H1 (cell line): ENCODE data around the gene RARA. TPM values are rescaled to one million over a fixed set of nuclear protein-coding genes. Genes with fewer than 3 reads are reported as not detected.

Source experiments
- CTCF ChIA-PET: fragments of 300-600 bp; sonication (Branson Sonifier 250); formaldehyde crosslinking; loops from one replicate; lab custom pipeline; 2021; ENCODE audit not compliant: partially characterized antibody; lab: Charles Lee
- POLR2A ChIA-PET: fragments of 300-600 bp; sonication (Branson Sonifier 250); formaldehyde crosslinking; loops from one replicate; lab custom pipeline; 2021; ENCODE audit warnings: inconsistent platforms; ENCODE audit not compliant: partially characterized antibody; lab: Charles Lee
- DNase-seq, 2 experiments: peaks; one replicate each; pipeline versions ENCODE4 v3.0.0 to v3.0.0-alpha.2; 2010 to 2022; ENCODE audit warnings: low spot score in 2 of 2, low read depth in 1 of 2, mixed read lengths in 1 of 2
- FAIRE-seq: peaks from 2 replicates; lab custom pipeline; 2011; peaks lifted over from hg19 to GRCh38; lab: Jason Lieb, UNC
- H2AFZ ChIP-seq: 2 replicates; pipeline ENCODE4 v1.8.1; 2012; ENCODE audit warnings: low read length, inconsistent platforms
- H2AK5ac ChIP-seq: 2 replicates; pipeline ENCODE4 v1.6.1; 2013; ENCODE audit warnings: low read depth, low read length
- H2BK120ac ChIP-seq: replicated peaks from 2 replicates; pipeline ENCODE3; 2013; ENCODE audit warnings: low read depth, low read length, inconsistent platforms
- H2BK12ac ChIP-seq: 2 replicates; pipeline ENCODE4 v1.6.1; 2013; ENCODE audit warnings: low read depth, low read length
- H2BK15ac ChIP-seq: 2 replicates; pipeline ENCODE4 v1.6.1; 2013; ENCODE audit warnings: low read length
- H2BK20ac ChIP-seq: 2 replicates; pipeline ENCODE4 v1.6.1; 2013; ENCODE audit warnings: low read length
- H2BK5ac ChIP-seq: 2 replicates; pipeline ENCODE4 v1.6.1; 2013; ENCODE audit warnings: low read depth, low read length
- H3K14ac ChIP-seq: 2 replicates; pipeline ENCODE4 v1.6.1; 2013; ENCODE audit warnings: inconsistent platforms; ENCODE audit not compliant: insufficient read length
- H3K18ac ChIP-seq: 2 replicates; pipeline ENCODE4 v1.6.1; 2013; ENCODE audit warnings: low read length; ENCODE audit errors: extremely low read depth
- H3K23ac ChIP-seq: 2 replicates; pipeline ENCODE4 v1.6.1; 2013; ENCODE audit warnings: inconsistent platforms; ENCODE audit not compliant: insufficient read length
- H3K23me2 ChIP-seq: 2 replicates; pipeline ENCODE4 v1.6.1; 2013; ENCODE audit warnings: low read depth, low read length
- H3K27ac ChIP-seq: 2 replicates; pipeline ENCODE4 v1.6.1; 2011; ENCODE audit warnings: low read depth, low read length, inconsistent platforms
- H3K27me3 ChIP-seq, 4 experiments: replicated peaks in 1 of 4; 1 replicate in 1 of 4; 2 replicates in 3 of 4; pipeline versions ENCODE4 v1.6.1 to v1.8.1; 2011 to 2013; ENCODE audit warnings: low read length in 3 of 4, mild to moderate bottlenecking in 3 of 4, inconsistent platforms in 2 of 4, mixed read lengths in 2 of 4, moderate library complexity in 1 of 4; ENCODE audit not compliant: control insufficient read depth in 3 of 4, insufficient read depth in 3 of 4; ENCODE audit errors: extremely low read depth in 1 of 4
- H3K36me3 ChIP-seq, 4 experiments: 2 replicates each; pipeline versions ENCODE4 v1.6.1 to v1.8.1; 2011 to 2013; ENCODE audit warnings: mild to moderate bottlenecking in 4 of 4, low read length in 3 of 4, moderate library complexity in 2 of 4, control low read depth in 1 of 4, inconsistent platforms in 1 of 4; ENCODE audit not compliant: insufficient read depth in 4 of 4, control insufficient read depth in 2 of 4
- H3K4ac ChIP-seq: replicated peaks from 2 replicates; pipeline ENCODE3; 2013; ENCODE audit warnings: low read length, low read depth, mixed read lengths, inconsistent platforms; ENCODE audit not compliant: insufficient read length
- H3K4me1 ChIP-seq, 4 experiments: replicated peaks in 1 of 4; 1 replicate in 1 of 4; 2 replicates in 3 of 4; pipeline versions ENCODE4 v1.6.1 to v1.8.1; 2011 to 2013; ENCODE audit warnings: low read length in 3 of 4, inconsistent platforms in 2 of 4, mixed read lengths in 1 of 4; ENCODE audit not compliant: insufficient read depth in 4 of 4, control insufficient read depth in 3 of 4
- H3K4me2 ChIP-seq, 2 experiments: 2 replicates each; pipeline versions ENCODE4 v1.6.1 to v1.8.1; 2011 to 2013; ENCODE audit warnings: low read depth in 2 of 2, low read length in 2 of 2, control low read depth in 1 of 2, inconsistent platforms in 1 of 2, mild to moderate bottlenecking in 1 of 2; ENCODE audit not compliant: insufficient read depth in 1 of 2
- H3K4me3 ChIP-seq, 4 experiments: fragments of 200-600, 300-600 bp in 1 of 4; sonication (generic), shearing (Covaris generic), sonication (Bioruptor Twin) in 1 of 4; 2 replicates each; pipeline versions ENCODE4 v1.5.1 to v1.8.1; 2011 to 2016; ENCODE audit warnings: low read length in 4 of 4, low read depth in 3 of 4, control low read depth in 2 of 4, inconsistent platforms in 2 of 4, mild to moderate bottlenecking in 2 of 4, mixed read lengths in 1 of 4, moderate library complexity in 1 of 4; ENCODE audit not compliant: insufficient read depth in 2 of 4; ENCODE audit errors: extremely low read depth in 1 of 4
- H3K56ac ChIP-seq: replicated peaks from 2 replicates; pipeline ENCODE3; 2013; ENCODE audit warnings: low read depth, mild to moderate bottlenecking, mixed read lengths, low read length, inconsistent platforms; ENCODE audit not compliant: insufficient read length
- H3K79me1 ChIP-seq: 2 replicates; pipeline ENCODE4 v1.6.1; 2013; ENCODE audit warnings: low read depth, low read length, control low read depth
- H3K79me2 ChIP-seq, 2 experiments: 2 replicates each; pipeline versions ENCODE4 v1.6.1 to v1.8.1; 2012 to 2013; ENCODE audit warnings: low read length in 2 of 2, mild to moderate bottlenecking in 2 of 2, inconsistent platforms in 1 of 2; ENCODE audit not compliant: insufficient read depth in 2 of 2, control insufficient read depth in 1 of 2
- H3K9ac ChIP-seq, 4 experiments: replicated peaks in 1 of 4; 1 replicate in 1 of 4; 2 replicates in 3 of 4; pipeline versions ENCODE4 v1.6.1 to v1.8.1; 2011 to 2013; ENCODE audit warnings: low read depth in 3 of 4, low read length in 3 of 4, control low read depth in 2 of 4, mild to moderate bottlenecking in 2 of 4, moderate library complexity in 2 of 4, inconsistent platforms in 1 of 4; ENCODE audit errors: extremely low read depth in 1 of 4
- H3K9me3 ChIP-seq, 2 experiments: 2 replicates each; pipeline versions ENCODE4 v1.6.1 to v1.8.1; 2012 to 2013; ENCODE audit warnings: mild to moderate bottlenecking in 2 of 2, moderate library complexity in 2 of 2, control low read depth in 1 of 2, inconsistent platforms in 1 of 2, low read depth in 1 of 2, low read length in 1 of 2, mixed read lengths in 1 of 2; ENCODE audit not compliant: insufficient read depth in 2 of 2
- H4K20me1 ChIP-seq, 2 experiments: replicated peaks in 1 of 2; 2 replicates each; pipeline versions ENCODE3 to v1.8.1; 2011 to 2013; ENCODE audit warnings: inconsistent platforms in 2 of 2, low read length in 2 of 2, mild to moderate bottlenecking in 1 of 2; ENCODE audit not compliant: insufficient read depth in 2 of 2, control insufficient read depth in 1 of 2
- H4K5ac ChIP-seq: 2 replicates; pipeline ENCODE4 v1.6.1; 2013; ENCODE audit warnings: low read length, low read depth, mixed read lengths, inconsistent platforms; ENCODE audit not compliant: insufficient read length
- H4K8ac ChIP-seq: 2 replicates; pipeline ENCODE4 v1.8.0; 2013; ENCODE audit warnings: mild to moderate bottlenecking, moderate library complexity, low read length, inconsistent platforms; ENCODE audit not compliant: insufficient read depth; ENCODE audit errors: extremely low read depth
- H4K91ac ChIP-seq: replicated peaks from 2 replicates; pipeline ENCODE3; 2013; ENCODE audit warnings: low read length, mixed read lengths, inconsistent platforms; ENCODE audit not compliant: insufficient read length
- CREB1 ChIP-seq: IDR thresholded peaks from 2 replicates; pipeline ENCODE4 v1.6.1; 2012; ENCODE audit warnings: inconsistent platforms
- CTBP2 ChIP-seq: IDR thresholded peaks from 2 replicates; pipeline ENCODE4 v1.7.0; 2011; ENCODE audit warnings: borderline replicate concordance, mild to moderate bottlenecking, moderate library complexity, mixed read lengths, low read length; ENCODE audit not compliant: insufficient read depth, insufficient read length
- HDAC2 ChIP-seq, 2 experiments: fragments of 300-600 bp in 1 of 2; sonication (generic) in 1 of 2; IDR thresholded peaks; 2 replicates each; pipeline ENCODE4 v1.6.1; 2011 to 2012; ENCODE audit warnings: low read depth in 2 of 2, low read length in 2 of 2, mild to moderate bottlenecking in 2 of 2, moderate library complexity in 2 of 2, borderline replicate concordance in 1 of 2, inconsistent platforms in 1 of 2
- JUN ChIP-seq: IDR thresholded peaks from 2 replicates; pipeline ENCODE4 v1.6.1; 2011; ENCODE audit warnings: low read depth, mild to moderate bottlenecking, improper control_type of control experiment, low read length
- NANOG ChIP-seq: IDR thresholded peaks from 2 replicates; pipeline ENCODE4 v1.6.1; 2011; ENCODE audit warnings: low read length, low read depth, mild to moderate bottlenecking, inconsistent platforms; ENCODE audit not compliant: insufficient read depth, poor library complexity, severe bottlenecking
- NRF1 ChIP-seq: IDR thresholded peaks from 2 replicates; pipeline ENCODE4 v1.6.1; 2011; ENCODE audit warnings: mild to moderate bottlenecking, low read depth, low read length, improper control_type of control experiment
- RBBP5 ChIP-seq: IDR thresholded peaks from 2 replicates; pipeline ENCODE4 v1.7.1; 2012; ENCODE audit warnings: low read depth, mild to moderate bottlenecking, inconsistent platforms, low read length, moderate library complexity, borderline replicate concordance
- SIN3A ChIP-seq, 2 experiments: IDR thresholded peaks in 1 of 2; conservative IDR thresholded peaks in 1 of 2; 2 replicates each; pipeline ENCODE4 v1.6.1; 2011 to 2012; ENCODE audit warnings: low read length in 2 of 2, improper control_type of control experiment in 1 of 2, low read depth in 1 of 2, mild to moderate bottlenecking in 1 of 2
- SP2 ChIP-seq: IDR thresholded peaks from 2 replicates; pipeline ENCODE4 v1.6.1; 2012; ENCODE audit warnings: mild to moderate bottlenecking, low read length, inconsistent platforms
- SUZ12 ChIP-seq: fragments of 200-600 bp; sonication (generic); IDR thresholded peaks from 2 replicates; pipeline ENCODE4 v1.6.1; 2012; ENCODE audit warnings: mild to moderate bottlenecking, inconsistent platforms, low read length, moderate library complexity, mixed read lengths
- TBP ChIP-seq: IDR thresholded peaks from 2 replicates; pipeline ENCODE4 v1.6.1; 2011; ENCODE audit warnings: low read depth, low read length, improper control_type of control experiment
- TCF12 ChIP-seq: IDR thresholded peaks from 2 replicates; pipeline ENCODE4 v1.6.1; 2011; ENCODE audit warnings: low read depth, mild to moderate bottlenecking, low read length
- WGBS, 2 experiments: shearing (Covaris generic) in 1 of 2; methylation state at CpG; one replicate each; pipeline versions ENCODE4 v1.1.6 to v1.1.7; 2013 to 2015; ENCODE audit warnings: low lambda C conversion rate in 2 of 2, mixed read lengths in 2 of 2, inconsistent platforms in 1 of 2, low coverage in 1 of 2, missing lambda C conversion rate in 1 of 2; ENCODE audit not compliant: insufficient replicate concordance in 2 of 2, insufficient coverage in 1 of 2, insufficient read length in 1 of 2; ENCODE audit errors: extremely low coverage in 1 of 2, missing lambda C conversion rate in 1 of 2; 5-methylcytosine and 5-hydroxymethylcytosine counted together
- polyA plus RNA-seq, 7 experiments: library from polyadenylated mRNA; depleted of rRNA in 3 of 7; stranded (reverse) in 5 of 7; unstranded in 2 of 7; fragments of >200 nt in 5 of 7; fragments of 200-250 nt in 2 of 7; gene quantifications; 1 replicate in 5 of 7; 2 replicates in 1 of 7; 4 replicates in 1 of 7; pipeline versions ENCODE4 v1.2.1 to v1.2.3, GENCODE V29; 2011 to 2013; ENCODE audit warnings: missing spikeins in 2 of 7, mixed read lengths in 2 of 7
- total RNA-seq: library from RNA; stranded (reverse); fragmentation: NEBNext Ultra II Directional; extraction: Animal tissue kit (Norgen Biotek cat#: 25700); gene quantifications from 2 replicates; pipeline ENCODE4 v1.2.1, GENCODE V29; 2021
- TF ChIP-seq, protein P1 (sequence below): IDR thresholded peaks from 2 replicates; pipeline ENCODE4 v1.6.1; 2011; ENCODE audit warnings: low read length, improper control_type of control experiment

The RARA gene
- total and polyA plus RNA-seq, 2 of the 8 experiments (the other 6 are each of a cell fraction or from before 2014, with no cell fraction given) = 4.4 to 16.5 TPM

DNA sequence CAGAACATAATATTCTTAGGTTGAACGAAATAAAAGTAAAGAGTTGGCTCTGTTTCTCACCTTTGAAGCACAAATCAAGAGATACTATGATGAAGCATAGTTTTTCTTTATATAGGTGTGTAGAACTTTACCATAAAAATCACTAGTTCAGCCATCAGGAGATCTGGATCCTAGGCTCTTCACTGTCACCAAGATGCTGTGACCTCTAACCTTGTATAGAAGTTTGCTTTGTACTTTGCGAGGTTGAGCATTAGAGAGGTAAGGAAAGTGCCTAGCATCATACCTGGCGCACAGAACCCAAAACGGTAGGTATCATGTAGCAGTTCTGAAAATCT is 21.9 kb upstream of the RARA start:
- Histone ChIP-seq H4K5ac (no peak overlapping the region), H2BK5ac (no peak overlapping the region), H4K20me1 (peaks cover 3 to 8% of the 10 kb centered on the region in 2 experiments), H2AFZ (peak overlapping the region; percentile 23; the same call in 1 of the 2 replicates), H3K27ac (no peak overlapping the region), H3K36me3 (peaks cover 13 to 29% (median 25%) of the 10 kb centered on the region in 4 experiments), H3K27me3 (no peaks in the 10 kb centered on the region), H3K56ac (no peak overlapping the region), H2BK20ac (no peak overlapping the region), H3K9me3 (no peaks in the 10 kb centered on the region), H3K9ac (no peak overlapping the region), H3K18ac (no peak overlapping the region), H2AK5ac (no peak overlapping the region), H3K79me1 (no peaks in the 10 kb centered on the region; the same call in 1 of the 2 replicates), H3K4ac (no peak overlapping the region), H3K4me3 (peak overlapping the region in 1 of 4 experiments; percentile 26; a peak in 2 of 8 replicates), H4K8ac (no peak overlapping the region), H3K79me2 (peaks cover 6 to 38% of the 10 kb centered on the region in 2 experiments; a peak in 3 of 4 replicates), H3K4me2 (peak overlapping the region; percentile 46 to 61), H2BK15ac (no peak overlapping the region), H3K23me2 (no peaks in the 10 kb centered on the region), H2BK12ac (no peak overlapping the region), H3K4me1 (peaks cover 0 to 8% (median 4%) of the 10 kb centered on the region in 4 experiments; a peak in 2 of 7 replicates), H3K23ac (no peak overlapping the region), H3K14ac (no peak overlapping the region), H4K91ac (no peak overlapping the region), H2BK120ac (no peak overlapping the region)
- FAIRE-seq (no peak), DNase-seq (no peak)
- ChIA-PET POLR2A (interaction anchor here (0.8 to 31.2 kb wide), 2 partner anchors 21 to 68 kb away, joined by 4 to 540 read pairs; partner anchors contain the start of genes RARA and WIPF2), CTCF (no interaction called here)
- 40% methylated on average over 4 of the region's 4 CpGs; no CpG with 5 or more reads in 1 of the 2 experiments for WGBS, 2 experiments
- no peak for TF ChIP-seq CREB1
- no peak for TF ChIP-seq JUN
- no peak for TF ChIP-seq CTBP2
- TF ChIP-seq TCF12 = no peak
- no peak for TF ChIP-seq NANOG
- TF ChIP-seq, protein P1, sequence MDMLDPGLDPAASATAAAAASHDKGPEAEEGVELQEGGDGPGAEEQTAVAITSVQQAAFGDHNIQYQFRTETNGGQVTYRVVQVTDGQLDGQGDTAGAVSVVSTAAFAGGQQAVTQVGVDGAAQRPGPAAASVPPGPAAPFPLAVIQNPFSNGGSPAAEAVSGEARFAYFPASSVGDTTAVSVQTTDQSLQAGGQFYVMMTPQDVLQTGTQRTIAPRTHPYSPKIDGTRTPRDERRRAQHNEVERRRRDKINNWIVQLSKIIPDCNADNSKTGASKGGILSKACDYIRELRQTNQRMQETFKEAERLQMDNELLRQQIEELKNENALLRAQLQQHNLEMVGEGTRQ = no peak
- TF ChIP-seq SUZ12 = no peak
- TF ChIP-seq TBP = no peak
- no peak for TF ChIP-seq RBBP5
- TF ChIP-seq SIN3A (conservative IDR thresholded peaks at IDR 0.05 in 1 of 2, IDR thresholded peaks at IDR 0.05 in 1 of 2; ENCODE audit: low read depth in 1 of 2, low read length in 2 of 2) = no peak
- no peak for TF ChIP-seq HDAC2 (IDR thresholded peaks at IDR 0.05; ENCODE audit: borderline replicate concordance in 1 of 2, low read depth in 2 of 2, low read length in 2 of 2)
- TF ChIP-seq NRF1 = no peak
- TF ChIP-seq SP2 = no peak
